ENCODE data around the gene FRMPD2. TPM values are rescaled to one million over a fixed set of nuclear protein-coding genes. Genes with fewer than 3 reads are reported as not detected.
"Not testable (repeated sequence)": the region's sequence is repeated elsewhere in the genome, so short reads cannot be mapped to it uniquely, and the experiment has no call there.

FRMPD2 gene
- polyA plus RNA-seq, 2 of the 4 experiments (the other 2 are of a cell fraction) = 0.13 to 0.15 TPM

DNA sequence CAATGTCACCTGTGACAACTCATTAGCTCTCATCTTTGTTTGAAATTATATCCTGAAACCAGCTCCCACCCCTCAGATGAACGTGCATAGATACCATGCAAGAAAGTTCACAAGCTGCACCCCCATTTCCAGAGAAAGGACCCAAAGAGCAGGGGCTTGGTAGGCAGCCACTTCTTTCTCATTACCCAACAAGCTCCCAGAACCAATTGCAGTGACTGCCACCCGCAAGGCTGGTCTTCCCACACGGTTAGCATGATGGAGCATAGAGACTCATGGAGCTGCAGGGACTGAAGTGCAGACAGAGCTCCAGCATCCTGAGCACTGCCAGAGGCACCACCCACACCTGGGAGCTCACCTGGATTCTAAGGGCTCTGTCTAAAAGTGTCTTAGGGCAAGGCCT lies 28.5 kb downstream of the FRMPD2 start:
- CTCF ChIA-PET = no interaction called here
- WGBS (ENCODE audit: missing lambda C conversion rate) = 29% methylated on average over 3 of the region's 3 CpGs
- no peak for FAIRE-seq

GRCh38 chr10:48243921-48244320 lies 30.6 kb downstream of the FRMPD2 start:
- 44% methylated on average over 5 of the region's 5 CpGs for WGBS (ENCODE audit: missing lambda C conversion rate)
- H3K4me1 ChIP-seq; FAIRE-seq; H3K9me3 ChIP-seq; POLR2A ChIA-PET; DNase-seq (ENCODE audit: low read depth in 1 of 2, low spot score in 1 of 2); CTCF ChIA-PET; H3K4me2 ChIP-seq; ATAC-seq; H3K27ac ChIP-seq; H3K4me3 ChIP-seq: not testable (repeated sequence)

More for the DNA sequence above, 28.5 kb downstream of the FRMPD2 start:
- DNase-seq (ENCODE audit: low read depth in 1 of 2, low spot score in 1 of 2) (no peak), ATAC-seq (no peak)
- no peaks in the 10 kb centered on the region for H3K9me3 ChIP-seq
- H3K27ac ChIP-seq = no peak overlapping the region
- POLR2A ChIA-PET = no interaction called here
- no peak overlapping the region for H3K4me3 ChIP-seq
- no peak overlapping the region for H3K4me2 ChIP-seq
- no peaks in the 10 kb centered on the region for H3K4me1 ChIP-seq
- no peak for TF ChIP-seq CHD4 (IDR thresholded peaks at IDR 0.05; ENCODE audit: borderline replicate concordance)
- no peak for TF ChIP-seq TFCP2L1 (CRISPR knock-in tag; IDR thresholded peaks at IDR 0.05)
- TF ChIP-seq HOXB13 (CRISPR knock-in tag; IDR thresholded peaks at IDR 0.05; ENCODE audit: low read depth) = no peak
- no peak for TF ChIP-seq RFX5 (IDR thresholded peaks at IDR 0.05)
- TF ChIP-seq ZNF302 (CRISPR knock-in tag; IDR thresholded peaks at IDR 0.05) = no peak
- no peak for TF ChIP-seq EHMT2 (IDR thresholded peaks at IDR 0.05; ENCODE audit: low read depth)
- no peak for TF ChIP-seq ATOH8 (CRISPR knock-in tag; IDR thresholded peaks at IDR 0.05; ENCODE audit: low read depth)
- no peak for TF ChIP-seq RAD21 (conservative IDR thresholded peaks at IDR 0.05 in 1 of 2, IDR thresholded peaks at IDR 0.05 in 1 of 2)
- no peak for TF ChIP-seq NFE2L2 (conservative IDR thresholded peaks at IDR 0.05; ENCODE audit: low read length)
- no peak for TF ChIP-seq POLR2A (IDR thresholded peaks at IDR 0.05; ENCODE audit: low read length)
- no peak for TF ChIP-seq PHF8 (IDR thresholded peaks at IDR 0.05; ENCODE audit: borderline replicate concordance, low read depth)
- TF ChIP-seq NR3C1 (IDR thresholded peaks at IDR 0.05) = no peak
- TF ChIP-seq SMC3 (IDR thresholded peaks at IDR 0.05) = no peak
- no peak for TF ChIP-seq KDM5A (IDR thresholded peaks at IDR 0.05)

- Histone ChIP-seq H3K27ac (no peak overlapping the region), H3K4me3 (no peak overlapping the region), H3K4me2 (no peak overlapping the region), H3K9me3 (no peaks in the 10 kb centered on the region), H3K4me1 (no peaks in the 10 kb centered on the region)
- DNase-seq (ENCODE audit: low read depth in 1 of 2, low spot score in 1 of 2) (no peak), FAIRE-seq (no peak), ATAC-seq (no peak)
- 8% methylated on average over 7 of the region's 7 CpGs for WGBS (ENCODE audit: missing lambda C conversion rate)
- TF ChIP-seq RARB (CRISPR knock-in tag; IDR thresholded peaks at IDR 0.05) (no peak), ZNF302 (CRISPR knock-in tag; IDR thresholded peaks at IDR 0.05) (no peak), KDM1A (IDR thresholded peaks at IDR 0.05; ENCODE audit: low read depth) (no peak), FOSL2 (IDR thresholded peaks at IDR 0.05) (no peak), FOSL2 (CRISPR knock-in tag; IDR thresholded peaks at IDR 0.05) (no peak), JUN (IDR thresholded peaks at IDR 0.05) (no peak), EHF (CRISPR knock-in tag; IDR thresholded peaks at IDR 0.05) (no peak), TFCP2L1 (CRISPR knock-in tag; IDR thresholded peaks at IDR 0.05) (no peak), KDM5A (IDR thresholded peaks at IDR 0.05) (no peak), NFE2L2 (conservative IDR thresholded peaks at IDR 0.05; ENCODE audit: low read length) (no peak)
- CTCF ChIA-PET = no interaction called here
- POLR2A ChIA-PET = no interaction called here
Measured at GRCh38 chr10:48243487-48243886, 31.0 kb downstream of the FRMPD2 start.

DNA sequence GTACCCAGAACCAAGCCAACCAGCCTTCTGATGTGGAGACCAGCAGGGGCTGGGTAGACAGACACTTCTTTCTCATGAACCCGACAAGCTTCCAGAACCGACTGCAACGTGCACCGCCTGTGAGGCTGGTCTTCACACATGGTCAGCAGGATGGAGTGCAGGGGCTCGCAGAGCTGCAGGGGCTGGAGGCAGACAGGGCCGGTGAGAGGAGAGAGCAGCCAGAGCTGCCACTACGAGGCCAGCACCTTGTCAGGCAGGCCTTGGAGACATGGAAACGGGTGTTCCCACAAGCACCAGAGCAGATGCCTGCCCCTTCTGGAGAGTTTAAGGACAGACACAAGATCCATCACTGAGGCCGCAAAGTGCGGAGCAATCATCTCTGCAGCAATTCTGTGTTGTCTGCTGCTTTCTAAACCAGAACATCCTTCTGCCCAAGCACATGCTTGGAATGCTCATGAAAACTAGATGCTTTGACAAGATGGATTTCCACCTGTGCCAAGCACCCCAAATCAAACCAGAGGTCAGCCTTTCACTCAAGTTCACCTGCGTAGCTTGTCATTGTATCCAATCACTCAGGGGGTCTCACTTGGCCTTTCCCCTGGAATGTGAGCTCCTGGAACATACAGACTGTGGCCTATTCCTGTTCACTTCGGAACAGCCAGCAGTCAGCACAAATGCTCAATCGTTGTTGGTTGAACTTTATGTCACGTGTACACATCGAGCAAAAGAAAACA lies 32.2 kb downstream of the FRMPD2 start:
- DNase-seq (ENCODE audit: low read depth in 1 of 2, low spot score in 1 of 2) (no peak), ATAC-seq (peak in 1 of 2 experiments; percentile 38; a peak in 1 of 6 replicates), FAIRE-seq (no peak)
- H3K9me3 ChIP-seq = no peaks in the 10 kb centered on the region
- ChIA-PET POLR2A (no interaction called here), CTCF (interaction anchor here (1.0 kb wide), 1 partner anchor 48 kb away, joined by 3 read pairs; no protein-coding TSS in a partner anchor)
- WGBS (ENCODE audit: missing lambda C conversion rate) = 71% methylated on average over 15 of the region's 15 CpGs
- H3K4me2 ChIP-seq = no peak overlapping the region
- no peaks in the 10 kb centered on the region for H3K4me1 ChIP-seq
- TF ChIP-seq TFCP2L1 (CRISPR knock-in tag; IDR thresholded peaks at IDR 0.05) (no peak), CHD4 (IDR thresholded peaks at IDR 0.05; ENCODE audit: borderline replicate concordance) (no peak), JUNB (IDR thresholded peaks at IDR 0.05) (no peak), RFX5 (IDR thresholded peaks at IDR 0.05) (no peak), MAX (IDR thresholded peaks at IDR 0.05) (no peak), RNF2 (IDR thresholded peaks at IDR 0.05; ENCODE audit: borderline replicate concordance, low read depth) (no peak)
- H3K4me3 ChIP-seq = no peak overlapping the region
- no peak overlapping the region for H3K27ac ChIP-seq

Measured in A549 (cell line).